ENCODE results near the gene DGKD.

The DGKD gene

GRCh38 chr2:233447506-233448219, 93.4 kb downstream of the DGKD start:
- no peak for DNase-seq

GRCh38 chr2:233448220-233448559, 93.9 kb downstream of the DGKD start:
- no peak for DNase-seq

GRCh38 chr2:233448575-233448974, 94.3 kb downstream of the DGKD start:
- DNase-seq = no peak

- DNase-seq = no peak
These were observed 95.0 kb downstream of the DGKD start for GRCh38 chr2:233449081-233449901.

- DNase-seq = no peak
These were observed 95.9 kb downstream of the DGKD start for GRCh38 chr2:233449921-233450863.

GRCh38 chr2:233450864-233451575, 96.7 kb downstream of the DGKD start:
- no peak for DNase-seq

GRCh38 chr2:233451950-233452349, 97.7 kb downstream of the DGKD start:
- no peak for DNase-seq

GRCh38 chr2:233453111-233453915, 99.0 kb downstream of the DGKD start:
- DNase-seq = no peak

- DNase-seq = no peak
These were observed 99.6 kb downstream of the DGKD start for GRCh38 chr2:233453916-233454315.

- no peak for DNase-seq
These were observed 100.7 kb downstream of the DGKD start for GRCh38 chr2:233455006-233455405.

GRCh38 chr2:233455491-233455890, 101.2 kb downstream of the DGKD start:
- DNase-seq = no peak

- DNase-seq = no peak
These were observed 101.8 kb downstream of the DGKD start for GRCh38 chr2:233456111-233456510.

GRCh38 chr2:233456934-233457333, 102.6 kb downstream of the DGKD start:
- no peak for DNase-seq

- DNase-seq = no peak
These were observed 103.1 kb downstream of the DGKD start for GRCh38 chr2:233457356-233457755.

GRCh38 chr2:233458031-233458610, 103.8 kb downstream of the DGKD start:
- no peak for DNase-seq

- no peak for DNase-seq
These were observed 104.5 kb downstream of the DGKD start for GRCh38 chr2:233458826-233459225.

- no peak for DNase-seq
These were observed 105.1 kb downstream of the DGKD start for GRCh38 chr2:233459426-233459825.

- DNase-seq = no peak
These were observed 106.6 kb downstream of the DGKD start for GRCh38 chr2:233460726-233461441.

- no peak for DNase-seq
These were observed 107.2 kb downstream of the DGKD start for GRCh38 chr2:233461481-233461891.

GRCh38 chr2:233462202-233462785, 108.0 kb downstream of the DGKD start:
- no peak for DNase-seq
